ENCODE data around the gene VPS13D. TPM values are rescaled to one million over a fixed set of nuclear protein-coding genes. Genes with fewer than 3 reads are reported as not detected.
"Not testable (repeated sequence)": the region's sequence is repeated elsewhere in the genome, so short reads cannot be mapped to it uniquely, and the experiment has no call there.

The VPS13D gene
- polyA plus RNA-seq, 3 donors = 3.6 to 20.2 (median 5.1) TPM

DNA sequence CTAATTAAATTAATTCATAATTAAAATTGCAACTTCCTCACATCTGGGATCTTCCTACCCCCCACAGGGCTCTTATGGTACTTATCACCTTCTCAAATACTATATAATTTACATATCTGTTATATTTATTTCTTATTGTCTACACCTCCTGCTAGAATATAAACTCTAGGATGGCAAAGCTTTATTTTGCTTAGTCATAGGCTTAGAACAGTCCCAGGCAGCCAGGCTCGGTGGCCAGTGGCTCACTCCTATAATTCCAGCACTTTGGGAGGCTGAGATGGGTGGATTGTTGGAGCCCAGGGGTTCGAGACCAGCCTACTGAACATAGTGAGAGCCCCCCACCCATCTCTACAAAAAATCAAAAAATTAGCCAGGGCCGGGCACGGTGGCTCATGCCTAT is 10.0 kb upstream of the VPS13D start:
- Mint-ChIP-seq H3K4me3 (no peak overlapping the region), H3K9me3 (peaks cover 9 to 29% (median 15%) of the 10 kb centered on the region in 7 donors)
- H3K27me3 ChIP-seq (ENCODE audit: control insufficient read depth in 2 of 2, insufficient read depth in 2 of 2, low read length in 2 of 2) = no peaks in the 10 kb centered on the region

DNA sequence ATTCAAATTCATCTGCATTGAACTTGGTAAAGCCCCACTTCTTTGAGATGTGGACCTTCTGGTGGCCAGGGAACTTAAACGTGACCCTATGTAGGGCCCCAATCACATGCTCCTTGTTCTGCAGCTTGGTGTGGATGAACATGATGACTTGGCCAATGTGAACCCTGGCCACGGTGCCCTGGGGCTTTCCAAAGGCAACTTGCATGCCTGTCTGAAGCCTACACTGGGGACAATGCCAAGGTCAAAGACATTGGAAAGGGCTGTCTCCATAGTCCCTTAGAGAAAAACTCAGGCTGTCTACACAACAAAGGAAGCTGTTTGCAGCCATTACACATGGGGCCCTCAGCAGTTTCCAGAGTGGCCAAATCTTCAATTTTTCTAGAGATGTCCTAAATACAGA is 8.9 kb upstream of the VPS13D start:
- Histone ChIP-seq H2AFZ (ENCODE audit: insufficient read depth, low read depth, low read length, poor library complexity, severe bottlenecking) (no peak overlapping the region), H3K27me3 (ENCODE audit: control insufficient read depth in 2 of 2, insufficient read depth in 2 of 2, low read length in 2 of 2) (no peaks in the 10 kb centered on the region), H3K4me2 (replicated peaks; ENCODE audit: extremely low read depth, low read length, poor library complexity, severe bottlenecking) (no peak overlapping the region), H3K9ac (ENCODE audit: insufficient read depth, low read length, poor library complexity, severe bottlenecking) (no peak overlapping the region), H4K20me1 (ENCODE audit: insufficient read depth, low read length) (no peaks in the 10 kb centered on the region), H3K4me3 (replicated peaks in 1 of 3; ENCODE audit: low read depth in 2 of 3, low read length in 3 of 3) (no peak overlapping the region), H3K27ac (ENCODE audit: low read depth in 1 of 2, low read length in 2 of 2) (no peak overlapping the region), H3K79me2 (ENCODE audit: insufficient read depth, low read length) (no peaks in the 10 kb centered on the region), H3K9me3 (replicated peaks in 1 of 2; ENCODE audit: control insufficient read depth in 1 of 2, insufficient read depth in 1 of 2, low read length in 2 of 2) (peaks cover 0 to 7% of the 10 kb centered on the region in 2 donors), H3K4me1 (ENCODE audit: control insufficient read depth in 1 of 2, insufficient read depth in 2 of 2, low read length in 2 of 2) (no peaks in the 10 kb centered on the region), H3K36me3 (replicated peaks in 1 of 2; ENCODE audit: control insufficient read depth in 1 of 2, insufficient read depth in 2 of 2, low read length in 2 of 2) (no peaks in the 10 kb centered on the region)
- Mint-ChIP-seq H3K27me3 (ENCODE audit: low read depth in 3 of 3) (peaks cover 8 to 12% (median 8%) of the 10 kb centered on the region in 3 donors), H3K4me1 (no peaks in the 10 kb centered on the region), H3K9me3 (peaks cover 5 to 22% (median 11%) of the 10 kb centered on the region in 7 donors), H3K36me3 (no peaks in the 10 kb centered on the region), H3K4me3 (no peak overlapping the region), H3K27ac (no peak overlapping the region)
- DNase-seq = no peak
- intact Hi-C loops (cut with micrococcal nuclease) = no loop called here
- TF ChIP-seq, protein P1, sequence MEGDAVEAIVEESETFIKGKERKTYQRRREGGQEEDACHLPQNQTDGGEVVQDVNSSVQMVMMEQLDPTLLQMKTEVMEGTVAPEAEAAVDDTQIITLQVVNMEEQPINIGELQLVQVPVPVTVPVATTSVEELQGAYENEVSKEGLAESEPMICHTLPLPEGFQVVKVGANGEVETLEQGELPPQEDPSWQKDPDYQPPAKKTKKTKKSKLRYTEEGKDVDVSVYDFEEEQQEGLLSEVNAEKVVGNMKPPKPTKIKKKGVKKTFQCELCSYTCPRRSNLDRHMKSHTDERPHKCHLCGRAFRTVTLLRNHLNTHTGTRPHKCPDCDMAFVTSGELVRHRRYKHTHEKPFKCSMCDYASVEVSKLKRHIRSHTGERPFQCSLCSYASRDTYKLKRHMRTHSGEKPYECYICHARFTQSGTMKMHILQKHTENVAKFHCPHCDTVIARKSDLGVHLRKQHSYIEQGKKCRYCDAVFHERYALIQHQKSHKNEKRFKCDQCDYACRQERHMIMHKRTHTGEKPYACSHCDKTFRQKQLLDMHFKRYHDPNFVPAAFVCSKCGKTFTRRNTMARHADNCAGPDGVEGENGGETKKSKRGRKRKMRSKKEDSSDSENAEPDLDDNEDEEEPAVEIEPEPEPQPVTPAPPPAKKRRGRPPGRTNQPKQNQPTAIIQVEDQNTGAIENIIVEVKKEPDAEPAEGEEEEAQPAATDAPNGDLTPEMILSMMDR (IDR thresholded peaks at IDR 0.05) = no peak
- WGBS (ENCODE audit: insufficient coverage) = 82% methylated on average over 2 of the region's 2 CpGs

More for the DNA sequence above, 10.0 kb upstream of the VPS13D start:
- no peaks in the 10 kb centered on the region for H3K79me2 ChIP-seq (ENCODE audit: insufficient read depth, low read length)
- Mint-ChIP-seq H3K27me3 (ENCODE audit: low read depth in 3 of 3) (peaks cover 10 to 16% (median 13%) of the 10 kb centered on the region in 3 donors), H3K4me1 (no peaks in the 10 kb centered on the region), H3K36me3 (no peaks in the 10 kb centered on the region), H3K27ac (no peak overlapping the region)
- no peak overlapping the region for H3K4me3 ChIP-seq (replicated peaks in 1 of 3; ENCODE audit: low read depth in 2 of 3, low read length in 3 of 3)
- no peak overlapping the region for H3K9ac ChIP-seq (ENCODE audit: insufficient read depth, low read length, poor library complexity, severe bottlenecking)
- H3K4me1 ChIP-seq (ENCODE audit: control insufficient read depth in 1 of 2, insufficient read depth in 2 of 2, low read length in 2 of 2) = no peaks in the 10 kb centered on the region
- no peaks in the 10 kb centered on the region for H3K36me3 ChIP-seq (replicated peaks in 1 of 2; ENCODE audit: control insufficient read depth in 1 of 2, insufficient read depth in 2 of 2, low read length in 2 of 2)
- 94% methylated on average over 2 of the region's 4 CpGs for WGBS (ENCODE audit: insufficient coverage)
- H2AFZ ChIP-seq (ENCODE audit: insufficient read depth, low read depth, low read length, poor library complexity, severe bottlenecking) = no peak overlapping the region
- H4K20me1 ChIP-seq (ENCODE audit: insufficient read depth, low read length) = no peaks in the 10 kb centered on the region
- TF ChIP-seq, protein P1 (IDR thresholded peaks at IDR 0.05) = no peak
- H3K9me3 ChIP-seq (replicated peaks in 1 of 2; ENCODE audit: control insufficient read depth in 1 of 2, insufficient read depth in 1 of 2, low read length in 2 of 2) = peaks cover 0 to 13% of the 10 kb centered on the region in 2 donors
- no peak overlapping the region for H3K27ac ChIP-seq (ENCODE audit: low read depth in 1 of 2, low read length in 2 of 2)
- intact Hi-C loops (cut with micrococcal nuclease) = no loop called here
- no peak for DNase-seq
- H3K4me2 ChIP-seq (replicated peaks; ENCODE audit: extremely low read depth, low read length, poor library complexity, severe bottlenecking) = no peak overlapping the region

DNA sequence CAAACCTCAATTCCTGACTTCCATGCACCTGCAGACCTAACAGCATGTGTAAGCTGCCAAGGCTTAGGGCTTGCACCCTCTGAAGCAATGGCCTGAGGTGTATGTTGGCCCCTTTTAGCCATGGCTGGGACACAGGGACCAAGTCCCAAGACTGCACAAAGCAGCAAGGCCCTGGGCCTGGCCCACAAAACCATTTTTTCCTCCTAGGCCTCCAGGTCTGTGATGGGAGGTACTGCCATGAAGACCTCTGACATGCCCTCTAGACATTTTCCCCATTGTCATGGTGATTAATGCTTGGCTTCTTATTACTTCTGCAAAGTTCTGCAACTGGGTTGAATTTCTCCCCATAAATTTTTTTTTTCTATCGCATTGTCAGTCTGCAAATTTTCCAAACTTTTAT is 7.1 kb upstream of the VPS13D start:
- H3K9ac ChIP-seq (ENCODE audit: insufficient read depth, low read length, poor library complexity, severe bottlenecking); H3K79me2 ChIP-seq (ENCODE audit: insufficient read depth, low read length); DNase-seq; H3K36me3 ChIP-seq (replicated peaks in 1 of 2; ENCODE audit: control insufficient read depth in 1 of 2, insufficient read depth in 2 of 2, low read length in 2 of 2); H3K4me3 ChIP-seq (replicated peaks in 1 of 3; ENCODE audit: low read depth in 2 of 3, low read length in 3 of 3); H3K4me2 ChIP-seq (replicated peaks; ENCODE audit: extremely low read depth, low read length, poor library complexity, severe bottlenecking); H3K27me3 ChIP-seq (ENCODE audit: control insufficient read depth in 2 of 2, insufficient read depth in 2 of 2, low read length in 2 of 2); H3K27ac Mint-ChIP-seq; H3K36me3 Mint-ChIP-seq; H3K4me3 Mint-ChIP-seq; H2AFZ ChIP-seq (ENCODE audit: insufficient read depth, low read depth, low read length, poor library complexity, severe bottlenecking); H3K4me1 ChIP-seq (ENCODE audit: control insufficient read depth in 1 of 2, insufficient read depth in 2 of 2, low read length in 2 of 2); H3K27ac ChIP-seq (ENCODE audit: low read depth in 1 of 2, low read length in 2 of 2); H3K9me3 ChIP-seq (replicated peaks in 1 of 2; ENCODE audit: control insufficient read depth in 1 of 2, insufficient read depth in 1 of 2, low read length in 2 of 2); H3K4me1 Mint-ChIP-seq; intact Hi-C loops (cut with micrococcal nuclease); H4K20me1 ChIP-seq (ENCODE audit: insufficient read depth, low read length); H3K27me3 Mint-ChIP-seq (ENCODE audit: low read depth in 3 of 3): not testable (repeated sequence)
- WGBS (ENCODE audit: insufficient coverage) = no CpG with 5 or more reads among the region's 1 CpG
- peaks cover 5 to 22% (median 10%) of the 10 kb centered on the region in 7 donors for H3K9me3 Mint-ChIP-seq

Measured in CD14-positive monocyte (primary cell).